ENCODE data around the gene DTX1. TPM values are rescaled to one million over a fixed set of nuclear protein-coding genes. Genes with fewer than 3 reads are reported as not detected.

DTX1 gene
- total RNA-seq, 1 donor from 2014 or later = 4.5 TPM

- Histone ChIP-seq H3K36me3 (no peaks in the 10 kb centered on the region), H3K27ac (no peak overlapping the region), H3K9me3 (no peaks in the 10 kb centered on the region), H3K4me1 (no peaks in the 10 kb centered on the region), H3K27me3 (peaks cover 5% of the 10 kb centered on the region), H3K4me3 (no peak overlapping the region)
- TF ChIP-seq CTCF (IDR thresholded peaks at IDR 0.05) = no peak
- DNase-seq (ENCODE audit: low spot score in 2 of 2) = no peak
- intact Hi-C loops (cut with DNase I) = no loop called here
These were observed 48.5 kb downstream of the DTX1 start for GRCh38 chr12:113104953-113105510.

GRCh38 chr12:113105606-113106271 lies 49.2 kb downstream of the DTX1 start:
- Histone ChIP-seq H3K36me3 (no peaks in the 10 kb centered on the region), H3K27ac (no peak overlapping the region), H3K4me1 (no peaks in the 10 kb centered on the region), H3K4me3 (no peak overlapping the region), H3K9me3 (no peaks in the 10 kb centered on the region), H3K27me3 (peaks cover 5% of the 10 kb centered on the region)
- TF ChIP-seq CTCF (IDR thresholded peaks at IDR 0.05) = no peak
- DNase-seq (ENCODE audit: low spot score in 2 of 2) = no peak
- intact Hi-C loops (cut with DNase I) = no loop called here

GRCh38 chr12:113106361-113106760 lies 49.8 kb downstream of the DTX1 start:
- intact Hi-C loops (cut with DNase I) = no loop called here
- no peaks in the 10 kb centered on the region for H3K4me1 ChIP-seq
- H3K36me3 ChIP-seq = no peaks in the 10 kb centered on the region
- H3K4me3 ChIP-seq = no peak overlapping the region
- no peak overlapping the region for H3K27ac ChIP-seq
- DNase-seq (ENCODE audit: low spot score in 2 of 2) = no peak
- peaks cover 5% of the 10 kb centered on the region for H3K27me3 ChIP-seq
- H3K9me3 ChIP-seq = no peaks in the 10 kb centered on the region
- no peak for TF ChIP-seq CTCF (IDR thresholded peaks at IDR 0.05)

GRCh38 chr12:113108308-113108707 lies 51.8 kb downstream of the DTX1 start:
- H3K27me3 ChIP-seq = peaks cover 3% of the 10 kb centered on the region
- intact Hi-C loops (cut with DNase I) = no loop called here
- no peak overlapping the region for H3K27ac ChIP-seq
- H3K4me3 ChIP-seq = no peak overlapping the region
- DNase-seq (ENCODE audit: low spot score in 2 of 2) = no peak
- no peaks in the 10 kb centered on the region for H3K9me3 ChIP-seq
- no peaks in the 10 kb centered on the region for H3K4me1 ChIP-seq
- H3K36me3 ChIP-seq = no peaks in the 10 kb centered on the region
- no peak for TF ChIP-seq CTCF (IDR thresholded peaks at IDR 0.05)

GRCh38 chr12:113109360-113109759 lies 52.8 kb downstream of the DTX1 start:
- no peak for DNase-seq (ENCODE audit: low spot score in 2 of 2)
- Histone ChIP-seq H3K4me3 (no peak overlapping the region), H3K4me1 (no peaks in the 10 kb centered on the region), H3K36me3 (no peaks in the 10 kb centered on the region), H3K27me3 (no peaks in the 10 kb centered on the region), H3K27ac (no peak overlapping the region), H3K9me3 (no peaks in the 10 kb centered on the region)
- no peak for TF ChIP-seq CTCF (IDR thresholded peaks at IDR 0.05)
- intact Hi-C loops (cut with DNase I) = no loop called here

Measured in ascending aorta (tissue), 2 donors.